GM21526 (cell line): ENCODE results near the gene KLRK1.
"Not testable (repeated sequence)": the region's sequence is repeated elsewhere in the genome, so short reads cannot be mapped to it uniquely, and the experiment has no call there.

ENCODE experiments used
- ATAC-seq: cut with Tn5 transposase; IDR thresholded peaks from one replicate; pipeline ENCODE4 v1.9.1; 2021; ENCODE audit warnings: moderate library complexity; ENCODE audit not compliant: unreplicated experiment, low FRiP score

KLRK1 gene

DNA sequence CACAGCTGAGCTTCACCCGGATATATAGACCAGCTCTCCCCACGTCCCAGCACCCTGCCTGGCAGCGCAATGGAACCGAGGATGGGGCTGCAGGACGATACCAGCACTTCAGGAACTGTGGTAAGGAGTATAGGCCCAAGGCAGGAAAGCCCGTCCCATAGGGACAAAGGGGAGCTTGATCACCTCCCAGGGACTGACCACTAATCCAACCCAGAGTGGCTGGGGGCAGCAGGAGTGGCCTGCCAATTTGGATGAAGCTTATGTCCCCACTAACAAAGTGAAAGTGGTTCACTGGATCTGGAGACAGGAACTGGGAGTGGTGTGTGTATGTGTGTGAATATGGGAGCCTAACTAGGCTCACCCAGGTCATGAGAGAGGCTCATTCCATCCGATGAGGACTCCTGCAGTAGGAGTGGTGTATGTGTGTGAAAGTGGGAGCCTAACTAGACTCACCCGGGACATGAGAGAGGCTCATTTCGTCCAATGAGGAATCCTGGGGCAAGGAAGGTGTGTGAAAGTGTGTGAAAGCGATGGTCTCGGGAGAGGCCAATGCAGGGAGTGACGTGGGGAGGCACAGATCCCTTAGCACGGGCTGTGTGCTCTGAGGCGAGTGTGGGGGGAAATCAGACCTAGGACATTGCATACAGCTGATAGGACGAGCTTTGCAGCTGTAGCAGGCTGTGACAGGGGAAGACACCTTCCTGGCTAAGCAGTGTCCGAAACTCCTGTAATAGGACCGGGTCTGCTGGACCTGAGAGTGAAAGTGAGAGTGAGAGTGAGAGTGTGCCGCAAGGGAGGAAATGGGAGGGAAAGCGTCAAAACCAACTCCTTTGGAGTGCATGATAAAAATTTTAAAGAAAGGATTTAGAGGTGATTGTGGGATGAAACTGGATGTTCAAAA, 25.7 kb downstream of the KLRK1 start:
- ATAC-seq, result peak; percentile 90

DNA sequence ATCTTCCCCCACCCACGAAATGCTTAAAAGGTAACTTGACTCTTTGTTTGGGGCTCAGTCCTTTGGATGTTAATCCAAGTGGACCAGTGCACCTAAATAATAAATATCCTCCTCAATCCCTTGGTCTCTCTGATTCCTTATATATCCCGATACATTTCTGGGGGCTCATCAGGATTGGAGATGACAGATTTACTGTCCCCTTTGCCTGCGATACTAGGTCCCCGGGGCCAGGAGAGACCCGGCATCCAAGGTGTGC, 26.3 kb downstream of the KLRK1 start:
- ATAC-seq, result no peak

DNA sequence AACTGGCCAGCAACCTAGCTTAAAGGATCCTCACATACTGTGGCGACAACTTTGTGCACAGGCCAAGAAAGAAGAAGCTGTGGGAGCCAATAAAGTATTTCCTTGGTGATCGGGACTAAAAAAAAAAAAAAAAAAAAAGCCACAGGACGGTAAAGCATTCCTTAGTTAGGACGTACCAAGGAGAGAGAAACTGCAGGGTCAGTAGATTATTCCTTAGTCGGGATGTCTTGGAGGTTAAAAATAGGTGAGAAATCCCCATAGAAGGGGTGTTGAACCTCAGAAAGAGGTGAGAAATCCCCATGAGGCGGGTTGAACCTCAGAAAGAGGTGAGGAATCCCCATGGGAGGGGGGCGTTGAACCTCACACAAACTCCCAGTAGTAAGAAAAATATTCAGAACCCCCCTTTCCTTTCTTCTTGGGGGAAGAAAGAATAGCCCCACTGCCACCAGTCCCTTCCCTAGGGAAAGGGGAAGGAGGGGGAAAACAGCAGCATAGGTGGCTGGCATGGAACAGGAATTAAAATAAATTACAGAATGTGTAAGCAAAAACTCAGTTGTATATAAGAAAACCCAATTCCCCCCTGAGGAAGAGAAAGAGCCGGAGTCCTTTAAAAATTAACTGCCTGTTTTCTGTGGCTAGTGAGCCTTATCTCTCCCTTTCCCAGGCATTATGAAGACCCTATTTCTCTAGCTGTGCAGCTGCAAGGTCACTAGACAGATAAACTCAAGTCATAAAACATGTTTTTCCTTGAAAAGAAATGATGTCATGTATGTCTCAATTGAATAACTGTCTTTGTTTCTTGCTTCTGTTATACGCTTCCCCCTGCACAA, 26.8 kb downstream of the KLRK1 start:
- ATAC-seq, result no peak

GRCh38 chr12:10362325-10362724, 27.5 kb downstream of the KLRK1 start:
- no peak for ATAC-seq

DNA sequence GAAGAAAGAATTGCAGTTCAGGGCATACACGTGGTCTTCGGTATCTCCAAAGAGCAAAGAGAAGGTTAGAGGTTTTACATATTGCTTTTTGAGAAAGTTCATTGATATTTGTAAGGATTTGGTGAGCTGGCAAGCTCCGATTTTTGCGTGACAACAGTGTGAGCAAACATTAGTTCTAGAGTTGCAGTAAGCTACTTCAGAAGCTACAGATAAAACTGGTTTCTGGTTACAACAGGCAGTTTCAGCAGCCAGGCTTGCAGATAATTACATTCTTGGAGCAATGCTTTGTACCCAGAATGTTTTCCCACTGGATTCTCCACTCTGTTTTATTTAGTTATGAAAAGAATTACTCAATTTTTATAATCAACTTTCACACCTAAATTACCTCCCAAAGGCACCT, 28.2 kb downstream of the KLRK1 start:
- ATAC-seq, result no peak

- no peak for ATAC-seq
Measured at GRCh38 chr12:10361084-10361483, 28.8 kb downstream of the KLRK1 start.

GRCh38 chr12:10358969-10359368, 30.9 kb downstream of the KLRK1 start:
- no peak for ATAC-seq

- no peak for ATAC-seq
Measured at GRCh38 chr12:10358131-10358530, 31.7 kb downstream of the KLRK1 start.

- ATAC-seq, result no peak
Measured at GRCh38 chr12:10354502-10354901, 35.3 kb downstream of the KLRK1 start.

DNA sequence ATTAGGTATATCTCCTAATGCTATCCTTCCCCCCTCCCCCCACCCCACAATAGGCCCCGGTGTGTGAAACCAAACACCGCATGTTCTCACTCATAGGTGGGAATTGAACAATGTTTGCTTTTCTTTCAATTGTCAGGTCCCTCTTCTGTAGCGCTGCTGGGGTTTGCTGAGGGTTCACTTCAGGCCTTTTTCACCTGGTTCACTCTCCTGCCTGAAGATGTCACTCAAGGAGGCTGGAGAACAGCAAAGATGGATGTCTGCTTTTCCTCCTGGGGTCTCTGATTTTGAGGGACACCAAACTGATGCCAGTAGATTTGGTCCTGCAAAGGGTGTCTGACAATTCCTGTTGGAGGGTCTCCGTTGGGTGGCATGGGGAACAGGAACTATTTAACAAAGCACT, 35.8 kb downstream of the KLRK1 start:
- ATAC-seq, result no peak

GRCh38 chr12:10351457-10351856, 38.4 kb downstream of the KLRK1 start:
- ATAC-seq, result not testable (repeated sequence)

DNA sequence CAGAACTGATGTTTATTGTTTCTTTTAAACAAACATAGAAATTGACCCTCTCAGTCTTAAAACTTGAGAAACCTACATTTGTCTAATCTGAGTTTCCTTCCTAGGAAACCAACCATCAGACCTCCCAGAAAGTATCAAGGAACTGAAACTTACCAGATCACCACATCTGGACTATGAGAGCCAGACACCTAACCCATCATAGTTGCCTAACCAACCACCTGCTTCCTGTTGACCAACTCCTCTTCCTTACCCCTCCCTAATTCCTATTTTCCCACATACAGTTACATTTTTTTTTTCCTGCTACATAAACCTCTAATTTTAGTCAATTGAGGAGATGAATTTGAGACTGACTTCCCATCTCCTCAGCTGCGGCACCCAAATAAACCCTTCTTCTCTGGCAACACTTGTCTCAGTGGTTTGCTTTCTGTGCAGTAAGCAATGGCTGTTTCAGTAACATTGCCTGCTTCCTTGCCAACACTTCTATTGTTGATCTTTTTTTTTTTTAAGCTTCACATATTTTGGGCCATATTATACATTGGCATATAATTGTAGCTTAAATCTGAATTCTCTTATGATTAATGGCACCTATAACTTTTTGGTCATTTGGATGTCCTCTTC, 47.8 kb downstream of the KLRK1 start:
- ATAC-seq, result no peak

DNA sequence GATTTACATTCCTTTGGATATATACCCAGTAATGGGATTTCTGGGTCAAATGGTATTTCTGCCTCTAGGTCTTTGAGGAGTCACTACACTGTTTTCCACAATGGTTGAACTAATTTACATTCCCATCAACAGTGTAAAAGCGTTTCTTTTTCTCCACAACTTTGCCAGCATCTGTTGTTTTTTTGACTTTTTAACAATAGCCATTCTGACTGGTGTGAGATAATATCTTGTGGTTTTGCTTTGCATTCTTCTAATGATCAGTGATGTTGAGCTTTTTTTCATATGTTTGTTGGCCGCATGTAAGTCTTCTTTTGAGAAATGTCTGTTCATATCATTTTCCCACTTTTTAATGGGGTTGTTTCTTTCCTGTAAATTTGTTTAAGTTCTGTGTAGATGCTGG, 48.9 kb downstream of the KLRK1 start:
- ATAC-seq, result not testable (repeated sequence)

DNA sequence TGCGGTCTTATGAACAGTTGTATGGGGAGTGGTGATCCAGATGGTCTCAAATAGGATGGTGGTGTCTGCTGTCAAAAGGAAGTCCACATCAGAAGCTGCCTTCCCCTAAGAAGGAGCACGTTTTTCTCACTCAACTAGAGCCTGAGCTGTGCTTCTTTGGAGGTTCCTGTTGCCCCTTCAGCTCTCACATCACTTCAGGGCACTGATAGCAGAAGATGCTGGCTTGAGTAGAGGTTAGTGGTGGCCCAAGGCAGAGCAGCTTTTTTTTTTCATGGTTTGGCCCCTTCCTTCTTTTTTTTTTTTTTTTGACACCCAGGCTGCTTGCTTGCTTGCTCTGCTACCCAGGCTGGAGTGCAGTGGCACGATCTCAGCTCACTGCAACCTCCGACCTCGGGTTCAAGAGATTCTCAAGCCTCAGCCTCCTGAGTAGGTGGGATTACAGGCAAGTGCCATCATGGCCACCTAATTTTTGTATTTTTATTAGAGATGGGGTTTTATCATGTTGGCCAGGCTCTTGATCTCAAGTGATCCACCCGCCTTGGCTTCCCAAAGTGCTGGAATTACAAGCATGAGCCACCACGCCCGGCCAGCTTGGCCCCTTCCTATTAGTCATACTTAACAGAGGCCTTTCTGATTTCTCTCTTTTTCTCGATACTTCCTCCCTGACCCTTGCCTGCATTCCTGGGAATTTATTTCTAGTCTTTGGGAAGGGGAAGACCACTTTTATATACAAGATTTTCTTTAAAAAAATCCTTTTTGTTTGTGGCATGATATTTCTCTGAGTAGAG, 50.6 kb downstream of the KLRK1 start:
- ATAC-seq, result no peak

DNA sequence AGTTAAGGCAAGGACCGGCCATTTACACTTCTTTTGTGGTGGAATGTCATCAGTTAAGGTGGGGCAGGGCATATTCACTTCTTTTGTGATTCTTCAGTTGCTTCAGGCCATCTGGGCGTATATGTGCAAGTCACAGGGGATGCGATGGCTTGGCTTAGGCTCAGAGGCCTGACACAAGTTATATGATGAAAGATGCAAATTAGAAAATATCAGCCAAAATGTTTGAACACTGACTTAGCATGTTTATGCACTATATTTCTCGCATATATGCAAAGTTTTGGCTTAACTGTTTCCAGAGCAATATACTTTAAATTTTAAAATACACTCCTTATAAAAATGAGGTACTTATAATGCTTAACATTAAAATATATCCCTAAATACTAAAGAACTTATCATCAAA, 51.4 kb downstream of the KLRK1 start:
- not testable (repeated sequence) for ATAC-seq

GRCh38 chr12:10336196-10336595, 53.6 kb downstream of the KLRK1 start:
- ATAC-seq, result not testable (repeated sequence)

DNA sequence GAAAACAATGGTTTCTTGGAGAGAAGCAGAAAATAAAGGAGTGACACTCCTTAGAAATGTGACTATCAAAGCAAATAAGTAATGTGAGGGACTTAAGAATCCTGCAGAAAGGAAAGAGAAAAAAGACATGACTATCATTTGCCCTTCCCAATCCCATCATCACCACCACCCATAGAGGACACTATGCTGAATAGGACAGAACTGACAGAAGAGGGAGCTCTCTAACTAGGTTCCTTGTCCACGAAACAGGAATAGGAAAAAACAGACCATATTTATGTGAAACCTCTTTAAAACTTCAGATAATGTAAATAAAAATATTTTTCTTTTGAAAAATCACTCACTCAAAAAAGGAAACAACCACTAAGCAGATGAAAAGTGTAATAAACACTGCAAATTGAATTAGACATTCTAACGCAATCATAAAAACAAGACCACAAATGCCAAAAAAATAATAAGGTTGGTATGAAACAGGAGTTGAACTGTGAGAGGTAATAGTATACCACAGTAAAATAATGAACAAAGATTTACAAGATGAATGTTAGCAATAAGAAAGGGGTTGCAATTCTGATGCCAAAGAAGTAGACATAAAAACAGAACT, 58.1 kb downstream of the KLRK1 start:
- no peak for ATAC-seq

DNA sequence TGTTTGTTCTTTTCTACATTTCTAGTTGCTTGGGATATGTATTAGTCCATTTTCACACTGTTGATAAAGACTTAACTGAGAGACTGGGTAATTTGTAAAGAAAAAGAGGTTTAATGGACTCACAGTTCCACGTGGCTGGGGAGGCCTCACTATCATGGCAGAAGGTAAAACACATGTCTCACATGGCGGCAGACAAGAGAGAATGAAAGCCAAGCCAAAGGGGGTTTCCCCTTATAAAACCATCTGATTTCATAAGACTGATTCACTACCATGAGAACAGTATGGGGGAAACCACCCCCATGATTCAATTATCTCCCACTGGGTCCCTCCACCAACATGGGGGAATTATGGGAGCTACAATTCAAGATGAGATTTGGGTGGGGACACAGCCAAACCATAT, 61.1 kb downstream of the KLRK1 start:
- ATAC-seq, result not testable (repeated sequence)
